Activated naive CD4-positive, alpha-beta T cell treated with anti-CD3 and anti-CD28 coated beads, Interleukin-2, amount 50 U/mL, for 16 hours (primary cell): Measurements from ENCODE around the gene KCNQ2.
A peak's percentile ranks its signal among the peaks of the same experiment; 100 is the strongest.

Experiments used
- DNase-seq: peaks from one replicate; pipeline ENCODE4 v3.0.0-alpha.2; 2020

KCNQ2 gene

DNA sequence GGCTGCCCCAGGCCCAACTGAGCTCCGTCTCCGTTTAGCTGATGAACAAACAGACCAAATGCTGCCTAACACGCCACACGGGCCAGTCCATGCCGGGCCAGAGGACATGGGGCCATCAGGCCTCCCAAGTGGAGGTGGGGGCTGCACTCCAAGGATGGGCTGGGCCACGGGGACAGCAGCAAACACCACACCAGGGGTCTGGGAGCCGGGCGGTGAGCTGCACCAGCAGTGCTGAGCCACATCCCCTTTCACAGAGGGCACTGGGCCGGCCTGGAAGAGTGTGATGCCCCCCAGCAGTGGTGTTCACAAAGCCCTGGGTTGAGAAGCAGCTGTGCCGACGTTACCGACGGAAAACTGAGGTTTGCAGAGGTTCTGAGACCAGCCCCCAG is 2.7 kb downstream of the KCNQ2 start:
- no peak for DNase-seq

DNA sequence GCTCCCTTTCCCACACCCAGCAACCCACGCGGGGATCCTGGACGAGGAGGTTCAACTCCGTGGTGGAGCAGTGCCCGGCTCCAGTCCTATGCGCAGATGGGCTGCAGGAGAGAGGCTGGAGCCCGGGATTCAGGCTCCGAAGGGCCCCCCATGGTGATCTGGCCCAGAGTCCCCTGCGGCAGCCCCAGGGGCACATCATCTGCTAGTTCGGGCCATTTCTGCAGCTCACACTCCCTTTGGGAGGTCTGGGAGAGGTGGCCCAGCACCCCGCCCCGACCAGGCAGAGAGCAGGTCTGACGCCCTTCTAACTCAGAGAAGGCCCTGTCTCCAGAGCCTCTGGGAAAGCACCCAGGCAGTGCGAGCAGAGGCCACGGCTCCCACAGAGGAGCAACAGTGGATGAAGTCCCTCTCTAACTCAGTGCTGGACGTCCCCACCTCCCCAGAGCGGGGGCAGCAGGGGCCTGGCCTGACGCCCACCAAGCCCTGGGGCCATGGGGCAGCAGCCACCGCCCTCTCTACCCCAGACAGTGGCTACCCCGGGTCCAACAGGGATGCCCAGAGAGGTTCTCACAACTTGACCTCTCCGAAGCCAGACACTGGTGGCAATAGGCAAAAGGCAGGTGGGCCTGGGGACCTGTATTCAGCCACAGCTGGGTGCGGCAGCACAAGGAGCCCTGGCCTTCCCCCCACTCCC is 3.3 kb downstream of the KCNQ2 start:
- DNase-seq = no peak

DNA sequence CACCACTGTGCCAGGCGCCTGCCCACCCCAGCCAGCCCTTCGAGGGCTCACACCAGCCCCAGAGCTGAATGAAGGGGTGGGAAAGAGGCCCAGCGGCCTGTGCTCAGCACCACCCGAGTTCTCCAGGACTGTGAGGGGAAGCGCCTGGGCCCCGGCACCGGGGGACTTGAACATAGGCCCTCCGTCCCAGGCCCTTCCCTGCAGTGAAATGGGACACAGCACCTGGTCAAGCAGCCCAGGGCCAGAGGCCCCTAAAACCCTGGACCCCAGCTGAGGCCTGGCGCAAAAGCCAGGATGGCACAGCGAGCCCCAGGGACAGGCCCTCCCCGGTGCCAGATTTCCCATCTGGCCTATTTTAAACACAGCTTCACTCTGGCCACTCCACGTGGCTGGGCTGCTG is 4.0 kb downstream of the KCNQ2 start:
- DNase-seq = no peak

DNA sequence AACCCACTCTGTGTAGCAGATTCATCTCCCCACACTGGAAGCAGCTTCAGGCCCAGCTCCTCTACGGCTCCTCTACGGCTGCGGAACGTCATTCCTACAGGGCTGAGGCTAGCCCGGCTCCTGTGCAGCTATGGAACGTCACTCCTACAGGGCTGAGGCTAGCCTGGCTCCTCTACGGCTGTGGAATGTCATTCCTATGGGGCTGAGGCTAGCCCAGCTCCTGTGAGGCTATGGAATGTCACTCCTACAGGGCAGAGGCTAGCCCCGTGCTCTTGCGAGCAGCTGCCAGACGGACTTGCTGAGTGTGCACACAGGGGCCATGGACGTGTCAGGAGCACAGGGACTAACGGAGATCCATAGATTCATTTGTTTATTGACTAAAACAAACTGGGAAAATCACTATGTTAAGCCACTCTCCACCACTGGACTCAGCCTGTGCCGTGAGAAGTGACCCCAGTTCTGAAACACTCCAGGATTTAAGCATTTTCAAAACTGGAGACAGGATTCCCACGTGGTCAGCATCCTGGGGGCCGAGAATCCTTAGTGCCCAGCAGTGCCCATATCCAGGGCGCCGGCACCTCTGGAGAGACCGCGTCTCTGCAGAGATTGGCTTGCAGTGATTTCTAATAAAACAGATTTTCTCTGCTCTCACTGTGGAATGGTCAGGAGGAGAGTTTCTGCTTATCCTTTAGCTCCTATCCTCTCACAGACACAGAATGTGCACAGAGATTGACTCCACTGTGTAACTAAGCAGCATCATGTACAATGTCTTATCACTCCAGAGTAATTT is 5.0 kb downstream of the KCNQ2 start:
- DNase-seq = no peak

DNA sequence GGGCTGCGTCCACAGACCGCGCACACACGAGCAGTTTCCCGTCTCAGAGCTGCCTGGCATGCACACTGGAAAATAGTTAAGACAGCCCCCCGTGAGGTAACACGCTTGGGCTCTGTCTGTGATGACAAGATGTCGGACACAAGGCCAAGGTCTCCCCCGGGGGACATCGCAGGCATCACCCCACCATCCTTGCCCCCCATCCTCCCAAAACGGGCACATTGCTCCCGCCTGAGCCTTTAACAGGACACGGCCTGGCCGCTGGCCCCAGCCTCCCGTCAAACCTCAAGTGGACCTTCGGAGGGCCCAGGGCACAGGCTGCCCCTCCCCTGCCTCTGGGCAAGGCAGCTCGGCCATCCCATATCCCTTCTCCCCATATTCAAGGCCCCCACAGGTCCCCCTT is 5.6 kb downstream of the KCNQ2 start:
- DNase-seq = no peak

DNA sequence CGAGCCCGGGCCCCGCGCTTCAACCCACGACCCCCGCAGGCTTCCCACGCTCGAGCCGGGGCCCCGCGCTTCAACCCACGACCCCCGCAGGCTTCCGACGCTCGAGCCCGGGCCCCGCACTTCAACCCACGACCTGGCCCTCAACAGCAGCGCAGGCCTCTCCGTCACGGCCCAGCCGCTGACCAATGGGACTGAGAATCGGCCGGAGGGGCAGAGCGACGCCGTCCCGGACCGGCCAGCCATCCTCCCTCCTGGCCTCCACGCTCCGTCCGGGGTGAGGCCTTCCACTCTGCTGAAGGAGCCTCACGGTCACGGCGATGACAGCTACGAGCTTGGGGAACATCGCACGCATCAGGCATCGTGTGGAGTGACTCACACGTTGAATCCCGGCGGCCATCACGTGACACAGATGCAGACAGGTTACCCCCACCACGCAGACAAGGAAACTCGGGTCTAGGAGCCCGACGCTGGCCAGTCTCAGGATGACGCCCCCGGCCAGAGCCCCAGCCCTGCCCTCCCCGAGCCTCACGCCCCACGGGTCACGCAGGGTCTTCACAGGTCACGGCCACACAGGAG is 6.1 kb downstream of the KCNQ2 start:
- DNase-seq = no peak

DNA sequence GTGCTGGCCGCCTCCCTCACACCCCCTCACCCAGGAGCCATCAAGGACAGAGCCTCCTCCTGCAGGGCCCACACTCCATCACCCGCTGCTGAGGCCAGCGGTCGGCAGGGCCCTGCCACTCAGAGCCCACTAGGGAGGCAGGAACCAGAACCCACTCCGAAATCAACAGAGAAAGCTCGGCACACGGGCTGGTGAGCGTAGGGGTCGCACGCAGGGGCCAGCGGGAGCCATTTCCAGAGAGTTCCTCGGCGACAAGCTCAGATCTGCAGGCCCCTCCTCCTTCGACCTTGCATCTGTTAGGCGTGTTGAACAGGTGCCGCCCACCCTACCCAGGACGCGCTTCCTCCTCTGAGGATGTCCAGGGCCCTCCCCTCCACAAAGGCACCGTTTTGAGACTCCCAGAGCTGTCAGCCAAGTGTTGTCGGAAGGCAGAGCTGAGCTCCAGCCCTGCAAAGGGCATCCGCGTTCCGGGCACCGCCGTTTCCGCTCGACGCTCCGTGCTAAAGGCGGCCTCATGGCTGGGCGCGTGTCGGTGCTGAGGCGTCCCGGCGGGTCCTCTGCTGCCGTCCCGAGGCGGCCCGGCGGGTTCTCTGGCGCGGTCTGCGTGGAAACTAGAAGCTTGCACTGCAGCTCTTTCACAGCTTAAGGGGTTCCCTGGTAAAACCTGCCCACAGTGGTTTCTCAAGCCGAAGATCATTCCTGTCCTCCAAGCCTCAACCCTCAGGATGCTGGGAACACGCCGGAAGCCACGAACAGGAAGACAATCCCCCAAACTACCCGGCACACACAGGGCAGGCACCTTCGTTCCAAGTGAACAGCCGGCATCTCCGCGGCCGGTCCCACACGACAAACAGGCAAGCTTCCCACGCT is 6.8 kb downstream of the KCNQ2 start:
- no peak for DNase-seq

DNA sequence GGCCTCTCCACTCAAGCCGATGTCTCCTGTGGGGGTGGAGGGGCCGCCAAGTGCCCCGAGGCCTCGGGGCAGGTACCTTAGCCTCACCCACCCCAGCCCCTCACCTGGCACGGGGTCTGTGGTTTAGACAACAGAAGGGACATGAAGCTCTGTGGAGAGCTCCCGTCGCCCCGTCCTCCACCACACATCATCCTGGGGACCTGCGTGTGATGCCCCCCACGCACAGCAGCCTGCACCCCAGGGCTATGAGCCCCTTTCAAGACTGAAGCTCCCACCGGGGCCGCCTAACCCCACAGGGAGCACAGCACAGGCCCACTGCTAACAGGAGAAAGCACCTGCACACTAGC is 8.2 kb downstream of the KCNQ2 start:
- no peak for DNase-seq

DNA sequence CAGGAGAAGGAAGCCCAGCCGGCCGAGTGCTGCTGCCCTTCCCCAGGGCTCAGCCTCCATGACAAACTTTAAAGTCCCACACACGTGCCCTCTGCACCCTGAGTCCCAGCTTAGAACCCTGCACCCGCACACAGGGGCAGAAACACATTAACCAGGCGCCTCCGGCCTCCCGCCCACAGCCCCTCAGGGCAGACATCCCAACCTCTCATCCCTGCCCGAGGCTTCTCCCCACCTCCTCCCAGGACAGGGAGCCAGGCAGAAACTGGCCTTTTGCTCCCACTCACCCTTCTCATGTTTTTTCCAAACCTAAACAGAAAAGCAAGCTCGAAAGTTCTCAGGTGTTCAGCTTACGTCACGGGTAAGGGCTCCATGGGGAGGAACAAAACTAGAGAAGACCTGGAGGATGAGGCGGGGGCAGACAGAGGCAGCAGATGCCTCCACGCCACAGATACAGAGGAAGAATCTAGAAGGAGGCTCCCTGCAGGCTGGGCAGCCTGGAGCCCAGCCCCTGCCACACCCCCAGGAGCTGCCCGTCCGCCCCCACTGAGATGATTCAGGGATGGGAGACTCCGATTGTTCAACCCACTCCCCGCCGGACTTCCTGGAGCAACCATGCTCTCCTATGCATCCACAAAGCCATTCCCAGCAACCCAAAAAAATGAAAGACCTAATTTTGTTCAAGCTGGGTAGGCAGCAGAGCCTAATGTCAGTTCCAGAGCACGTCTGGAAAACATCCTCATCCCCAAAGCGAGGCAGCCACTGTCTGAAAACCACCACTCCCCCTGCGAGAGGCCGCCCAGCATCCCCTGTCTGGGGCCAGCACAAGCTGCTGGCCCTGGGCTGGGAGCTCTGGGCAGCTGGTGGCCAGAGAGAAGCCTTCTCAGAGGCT is 8.8 kb downstream of the KCNQ2 start:
- DNase-seq = no peak

DNA sequence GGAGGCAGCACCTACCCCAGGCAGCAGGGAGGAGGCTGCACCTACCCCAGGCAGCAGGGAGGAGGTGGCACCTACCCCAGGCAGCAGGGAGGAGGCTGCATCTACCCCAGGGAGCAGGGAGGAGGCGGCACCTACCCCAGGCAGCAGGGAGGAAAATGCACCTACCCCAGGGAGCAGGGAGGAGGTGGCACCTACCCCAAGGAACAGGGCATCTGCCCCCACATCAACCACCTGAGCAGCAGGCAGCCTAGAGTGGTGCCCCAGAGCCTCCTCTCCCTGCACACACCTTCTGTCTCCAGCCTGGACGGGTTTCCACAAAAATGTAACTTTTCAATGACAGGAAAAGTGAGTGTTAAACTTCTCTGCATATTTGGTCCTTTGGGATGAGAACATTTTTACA is 10.2 kb downstream of the KCNQ2 start:
- no peak for DNase-seq

DNA sequence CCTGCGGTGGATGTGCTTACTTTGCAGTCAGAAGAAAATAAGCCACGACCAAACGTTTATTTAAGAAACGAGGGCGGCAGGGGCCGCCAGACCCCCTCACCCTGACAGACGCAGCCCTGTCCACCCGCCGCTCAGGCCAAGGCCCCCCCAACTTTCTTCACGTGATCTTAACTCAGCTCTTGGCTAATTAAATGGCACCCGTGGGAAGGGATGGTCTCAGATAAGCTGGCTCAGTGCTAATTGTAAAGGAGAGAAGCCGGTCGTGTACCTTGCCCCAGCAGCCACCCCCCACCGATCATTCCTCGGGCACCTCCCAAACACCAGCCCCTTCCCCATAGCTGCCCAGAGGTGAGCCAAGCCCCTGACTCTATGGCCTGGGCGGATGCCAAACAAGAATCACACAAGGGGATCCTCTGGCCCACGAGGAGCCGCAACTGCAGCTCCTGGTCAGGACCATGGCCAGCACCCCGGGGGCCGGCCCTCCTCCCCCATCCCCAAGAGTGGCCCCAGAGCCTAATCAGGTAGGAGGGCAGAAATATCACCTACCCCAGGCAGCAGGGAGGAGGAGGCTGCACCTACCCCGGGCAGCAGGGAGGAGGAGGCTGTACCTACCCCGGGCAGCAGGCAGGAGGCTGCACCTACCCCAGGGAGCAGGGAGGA is 11.2 kb downstream of the KCNQ2 start:
- no peak for DNase-seq

DNA sequence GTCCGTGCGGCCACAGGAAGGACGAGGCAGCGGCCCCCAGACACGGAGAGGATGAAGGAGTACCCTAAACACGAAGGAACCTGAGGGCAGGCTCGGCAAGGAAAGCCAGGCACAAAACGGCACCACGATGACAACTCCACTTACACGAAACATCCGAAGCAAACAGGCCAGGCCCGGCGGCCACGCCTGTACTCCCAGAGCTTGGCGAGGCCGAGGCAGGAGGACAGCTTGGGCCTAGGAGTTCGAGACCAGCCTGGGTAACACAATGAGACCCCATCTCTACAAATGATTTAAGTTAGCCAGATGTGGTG is 13.4 kb downstream of the KCNQ2 start:
- no peak for DNase-seq

DNA sequence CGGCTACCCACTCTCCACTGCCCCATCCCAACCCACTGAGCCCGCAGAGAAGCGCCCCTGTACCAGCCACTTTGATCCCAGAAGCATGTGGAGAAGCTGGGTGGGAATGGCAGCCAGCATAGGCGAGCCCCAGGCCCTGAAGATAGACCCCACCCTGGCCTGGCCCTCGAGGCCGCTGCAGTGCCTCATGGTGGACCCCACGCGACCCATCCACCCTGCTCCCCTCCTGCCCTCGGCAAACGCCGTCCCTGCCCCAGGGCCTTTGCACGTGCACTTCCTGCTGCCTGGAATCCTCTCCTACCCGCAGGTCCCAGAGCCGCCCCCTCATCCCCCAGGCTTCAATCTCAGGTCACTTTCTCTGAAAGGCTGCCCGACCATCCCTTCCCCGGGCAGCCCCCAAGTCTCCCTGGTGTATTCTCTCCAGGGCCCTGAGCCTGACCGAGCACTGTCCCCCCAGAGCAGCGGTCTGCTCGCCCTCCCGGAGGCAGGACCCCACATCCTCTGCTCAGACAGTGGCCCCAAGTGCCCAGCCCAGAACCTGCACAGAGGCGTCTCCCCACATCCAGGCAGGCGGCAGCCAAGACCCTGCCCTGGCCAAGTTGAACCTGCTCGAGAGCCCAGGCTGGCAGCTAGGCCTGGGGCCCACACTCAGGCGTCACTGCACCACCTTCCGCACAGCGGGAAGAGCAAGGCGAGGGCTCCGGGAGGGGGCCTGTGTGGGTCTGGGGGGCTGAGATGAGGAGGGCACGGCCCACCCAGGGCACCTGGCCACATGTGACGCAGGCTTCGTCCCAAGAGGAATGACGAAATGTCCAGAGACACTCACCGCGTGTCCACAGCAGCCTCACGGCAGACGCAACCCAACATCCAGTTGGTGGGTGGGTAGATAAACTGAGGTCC is 14.0 kb downstream of the KCNQ2 start:
- DNase-seq = no peak

DNA sequence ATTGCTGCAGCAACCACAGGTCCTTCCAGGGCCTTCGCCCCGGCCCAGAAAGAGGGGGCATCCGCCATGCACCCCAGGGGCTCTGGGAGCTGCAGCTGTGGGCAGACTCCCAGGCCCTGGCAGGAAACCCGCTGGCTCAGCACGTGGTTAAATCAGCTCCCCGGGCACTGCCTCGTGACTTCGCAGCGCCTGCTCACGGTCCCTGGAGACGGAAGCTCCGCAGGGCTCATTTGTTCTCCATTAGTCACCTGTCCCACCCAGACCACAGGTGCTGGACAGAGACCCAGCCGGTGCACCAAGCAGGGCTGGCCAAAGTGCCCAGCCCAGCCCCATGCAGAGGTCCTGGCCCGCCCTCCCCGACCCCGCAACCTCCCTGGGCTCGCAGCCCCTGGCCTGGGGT is 14.7 kb downstream of the KCNQ2 start:
- no peak for DNase-seq

DNA sequence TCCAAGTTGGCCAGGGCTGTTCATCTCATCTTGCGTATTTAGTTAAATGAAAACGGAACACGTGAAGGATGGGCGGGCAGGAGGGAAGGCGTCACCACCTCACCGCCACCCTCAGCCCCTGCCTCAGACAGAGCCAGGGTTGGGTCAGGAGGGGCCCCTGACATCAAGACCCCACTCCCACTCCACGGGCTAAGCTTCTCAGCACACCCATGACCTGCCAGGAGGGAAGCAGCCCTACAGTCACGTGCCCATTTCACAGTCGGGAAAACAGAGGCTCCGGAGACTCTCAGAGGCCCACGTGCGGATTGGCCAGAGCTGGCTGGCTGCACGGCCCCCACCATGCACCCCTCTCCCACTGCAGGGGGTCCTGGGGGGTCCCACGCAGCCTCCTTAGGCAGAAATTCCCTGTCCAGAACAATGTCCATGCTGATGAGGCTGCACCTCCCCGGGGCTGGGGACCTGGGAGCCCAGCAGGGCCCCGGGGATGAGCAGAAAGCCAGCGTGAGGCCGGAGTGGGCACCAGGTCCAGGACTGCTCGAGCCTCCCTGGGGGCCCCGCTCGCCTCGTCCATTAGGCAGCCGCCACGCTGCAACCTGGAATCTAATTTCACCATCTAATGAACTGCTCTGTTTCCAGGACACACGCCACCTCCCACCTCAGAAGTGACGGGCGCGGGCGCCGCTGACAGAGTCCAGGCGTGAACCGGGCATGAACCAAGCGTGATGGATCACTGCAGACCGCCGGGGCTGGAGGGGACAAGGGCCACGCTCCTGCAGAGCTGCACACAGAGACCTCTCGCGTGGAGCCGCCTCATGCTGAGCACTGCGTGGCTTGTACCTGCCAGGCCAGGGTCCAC is 15.8 kb downstream of the KCNQ2 start:
- no peak for DNase-seq

DNA sequence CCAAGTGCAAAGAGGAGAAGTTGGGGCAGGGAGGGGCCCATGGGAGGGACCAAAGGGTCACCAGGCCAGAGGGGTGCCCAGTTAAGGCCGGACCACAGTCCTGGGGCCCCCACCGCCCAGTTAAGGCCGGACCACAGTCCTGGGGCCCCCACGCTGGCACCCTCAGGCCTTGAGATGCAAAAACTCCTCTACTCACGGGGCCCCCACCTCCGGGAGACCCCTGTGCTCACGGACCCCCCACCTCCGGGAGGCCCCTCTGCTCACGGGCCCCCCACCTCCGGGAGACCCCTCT is 16.9 kb downstream of the KCNQ2 start:
- DNase-seq = no peak

DNA sequence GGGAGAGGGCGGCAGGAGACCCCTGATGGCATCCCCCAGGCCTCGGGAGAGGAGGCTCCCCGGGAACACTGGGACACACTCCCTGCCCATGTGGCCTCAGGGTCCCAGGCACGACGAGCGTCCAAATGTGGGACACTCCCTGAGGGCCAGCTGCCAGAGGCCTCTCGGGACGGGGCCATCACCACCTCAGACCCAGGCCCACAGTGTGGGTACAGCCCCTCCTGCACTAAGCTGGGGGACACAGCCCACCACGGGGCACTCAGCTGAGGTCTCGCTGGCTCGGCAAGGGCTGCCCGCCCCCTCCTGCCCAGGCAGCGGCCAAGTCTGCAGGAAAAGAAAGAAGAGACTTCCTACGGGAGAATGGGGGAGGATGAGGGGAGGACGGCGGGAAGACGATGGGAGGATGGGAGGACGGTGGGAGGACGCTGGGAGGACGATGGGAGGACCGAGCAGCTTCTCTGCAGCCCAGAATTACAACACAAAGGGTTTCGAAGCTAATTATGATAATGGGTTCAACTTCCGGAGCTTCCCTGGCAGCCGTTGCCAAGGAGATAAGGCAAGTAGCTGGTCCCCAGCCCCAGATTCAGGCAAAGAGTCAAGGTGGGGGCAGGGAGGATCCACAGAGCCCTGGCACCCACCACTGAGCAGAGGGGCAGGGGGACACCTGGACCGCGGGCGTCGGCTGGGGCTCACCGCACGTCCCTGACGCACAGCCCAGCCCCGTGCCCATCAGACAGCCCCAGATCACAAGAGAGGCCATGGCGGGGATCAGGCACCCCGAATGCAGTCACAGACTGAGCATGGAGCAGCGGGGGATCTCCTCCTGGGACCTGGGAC is 17.5 kb downstream of the KCNQ2 start:
- DNase-seq = no peak

DNA sequence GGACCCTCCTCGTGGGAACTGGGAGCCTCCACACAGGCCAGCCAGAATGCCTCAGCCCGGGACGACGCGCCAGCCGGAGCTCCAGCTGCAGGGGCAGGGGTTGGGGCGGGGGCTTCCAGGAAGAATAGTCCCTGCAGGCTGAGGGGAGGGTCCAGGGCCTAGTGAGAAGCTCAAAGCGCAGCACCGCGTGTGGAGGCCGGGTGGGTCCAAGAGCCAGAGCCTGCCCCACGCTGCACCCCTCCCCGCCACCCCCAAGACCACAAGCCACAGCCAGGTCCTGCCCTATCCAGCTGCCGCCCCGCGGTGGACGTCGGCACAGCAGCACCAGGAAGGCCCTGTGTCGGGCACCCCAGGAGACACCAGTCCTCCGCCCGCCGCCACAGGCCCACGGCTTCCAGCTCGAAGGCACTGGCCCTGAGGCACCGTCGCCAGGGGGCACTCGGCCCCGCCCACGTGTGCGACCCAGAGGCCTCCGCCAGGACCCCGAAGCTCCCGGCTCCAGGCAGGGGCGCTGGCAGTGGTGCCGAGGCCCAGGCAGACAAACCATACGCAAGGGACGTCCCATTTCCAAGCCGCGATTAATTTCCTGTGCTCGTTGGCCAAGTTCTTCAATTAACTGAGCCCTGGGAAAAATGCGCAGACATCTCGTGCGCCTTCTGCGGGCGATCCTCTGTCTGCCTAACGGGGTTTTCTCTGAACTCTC is 19.5 kb downstream of the KCNQ2 start:
- peak; percentile 29 for DNase-seq

DNA sequence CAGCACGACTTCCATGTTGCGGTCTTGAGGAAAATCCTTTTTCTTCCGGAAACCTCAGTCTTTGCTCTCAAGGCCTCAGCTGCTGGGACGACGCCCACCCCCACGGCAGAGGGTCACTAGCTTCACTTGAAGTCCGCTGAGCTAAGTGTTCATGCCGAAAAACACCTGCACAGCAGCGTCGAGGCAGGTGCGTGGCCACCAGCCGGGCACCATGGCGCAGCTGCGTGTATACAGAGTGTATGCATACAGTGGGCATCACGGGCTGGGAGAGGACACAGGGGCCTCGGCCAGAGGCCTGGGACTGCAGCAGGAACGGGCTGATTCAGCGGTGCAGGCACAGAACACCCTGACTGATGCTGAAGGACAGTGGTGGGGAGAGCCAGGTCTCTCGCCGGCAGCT is 20.1 kb downstream of the KCNQ2 start:
- DNase-seq = no peak
